DOHH2 (cell line): Measurements from ENCODE around the gene BATF3.
"Not testable (repeated sequence)": the region's sequence is repeated elsewhere in the genome, so short reads cannot be mapped to it uniquely, and the experiment has no call there.

Experiments used
- H3F3A ChIP-seq: fragments of 200-600 bp; sonication (generic), shearing (Covaris generic); 2 replicates; pipeline ENCODE4 v1.6.0; 2016; ENCODE audit warnings: antibody characterized with exemption, mild to moderate bottlenecking; ENCODE audit not compliant: control insufficient read depth, insufficient read depth
- H3K27ac ChIP-seq: fragments of 200-600 bp; sonication (generic); 2 replicates; pipeline ENCODE4 v1.5.1; 2014; ENCODE audit warnings: low read depth, mild to moderate bottlenecking, low read length, moderate library complexity
- H3K27me3 ChIP-seq: fragments of 200-600 bp; sonication (generic); 2 replicates; pipeline ENCODE4 v1.6.1; 2014; ENCODE audit warnings: mild to moderate bottlenecking, low read length, mixed read lengths; ENCODE audit not compliant: control insufficient read depth
- H3K36me3 ChIP-seq: fragments of 200-600 bp; sonication (generic); 2 replicates; pipeline ENCODE4 v1.6.1; 2014; ENCODE audit warnings: mild to moderate bottlenecking, low read length, moderate library complexity, mixed read lengths; ENCODE audit not compliant: control insufficient read depth
- H3K4me1 ChIP-seq: fragments of 200-600 bp; sonication (generic); 2 replicates; pipeline ENCODE4 v1.6.1; 2014; ENCODE audit warnings: mild to moderate bottlenecking, low read length, mixed read lengths; ENCODE audit not compliant: control insufficient read depth
- H3K4me2 ChIP-seq: fragments of 200-600 bp; sonication (generic); 2 replicates; pipeline ENCODE4 v1.6.0; 2014; ENCODE audit warnings: mild to moderate bottlenecking, low read length, moderate library complexity
- H3K4me3 ChIP-seq: fragments of 200-600 bp; sonication (generic); 2 replicates; pipeline ENCODE4 v1.5.1; 2014; ENCODE audit warnings: mild to moderate bottlenecking, low read length, mixed read lengths
- H3K79me2 ChIP-seq: fragments of 200-600 bp; sonication (generic); 2 replicates; pipeline ENCODE4 v1.6.1; 2014; ENCODE audit warnings: mild to moderate bottlenecking, low read length, mixed read lengths; ENCODE audit not compliant: control insufficient read depth
- H3K9me2 ChIP-seq: fragments of 200-600 bp; sonication (generic); replicated peaks from 2 replicates; pipeline ENCODE4 v1.6.1; 2014; ENCODE audit warnings: mild to moderate bottlenecking, low read length, mixed read lengths; ENCODE audit not compliant: control insufficient read depth
- H3K9me3 ChIP-seq: fragments of 200-600 bp; sonication (generic); 2 replicates; pipeline ENCODE4 v1.6.1; 2014; ENCODE audit warnings: antibody characterized with exemption, low read length, mixed read lengths; ENCODE audit not compliant: control insufficient read depth, insufficient read depth
- H4K20me1 ChIP-seq: fragments of 200-600 bp; sonication (generic); 2 replicates; pipeline ENCODE4 v1.6.0; 2014; ENCODE audit warnings: low read depth, mild to moderate bottlenecking, antibody characterized with exemption, low read length, moderate library complexity; ENCODE audit not compliant: control insufficient read depth, insufficient read depth
- EZH2phosphoT487 ChIP-seq: fragments of 200-600 bp; sonication (generic); IDR thresholded peaks from 2 replicates; pipeline ENCODE4 v1.6.1; 2017; ENCODE audit warnings: borderline replicate concordance, mild to moderate bottlenecking, antibody characterized with exemption, low read length, moderate library complexity, mixed read lengths
- TF ChIP-seq, protein P1 (sequence below): fragments of 200-600 bp; sonication (generic); IDR thresholded peaks from one replicate; pipeline ENCODE4 v1.5.1; 2014; ENCODE audit warnings: antibody characterized with exemption, mild to moderate bottlenecking, low read depth, low read length; ENCODE audit not compliant: poor library complexity, severe bottlenecking

The BATF3 gene

DNA sequence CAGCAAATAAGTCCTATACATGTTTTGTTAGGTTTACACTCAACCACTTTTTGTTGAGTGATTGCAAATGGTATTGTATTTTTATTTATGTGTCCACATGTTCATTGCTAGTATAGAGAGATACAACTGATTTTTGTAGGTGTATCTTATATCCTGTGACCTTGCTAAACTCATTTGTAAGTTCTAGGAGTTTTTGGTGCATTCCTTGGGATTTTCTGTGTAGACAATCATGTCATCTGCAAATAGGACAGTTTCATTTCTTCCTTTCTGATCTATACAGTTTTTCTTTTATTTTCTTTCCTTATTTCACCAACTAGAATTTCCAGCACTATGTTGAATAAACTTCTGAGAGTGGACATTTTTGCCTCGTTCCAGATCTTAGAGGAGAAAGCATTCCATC is 16.5 kb upstream of the BATF3 start:
- H3K79me2 ChIP-seq = no peaks in the 10 kb centered on the region
- H3K4me3 ChIP-seq = no peak overlapping the region
- no peak overlapping the region for H3K4me2 ChIP-seq
- H4K20me1 ChIP-seq = no peaks in the 10 kb centered on the region
- H3K36me3 ChIP-seq = no peaks in the 10 kb centered on the region
- H3K9me3 ChIP-seq = no peaks in the 10 kb centered on the region
- H3K27me3 ChIP-seq = peaks cover 47% of the 10 kb centered on the region
- H3K27ac ChIP-seq = no peak overlapping the region
- H3K9me2 ChIP-seq = no peaks in the 10 kb centered on the region
- H3K4me1 ChIP-seq = no peaks in the 10 kb centered on the region
- H3F3A ChIP-seq = no peaks in the 10 kb centered on the region
- TF ChIP-seq, protein P1, sequence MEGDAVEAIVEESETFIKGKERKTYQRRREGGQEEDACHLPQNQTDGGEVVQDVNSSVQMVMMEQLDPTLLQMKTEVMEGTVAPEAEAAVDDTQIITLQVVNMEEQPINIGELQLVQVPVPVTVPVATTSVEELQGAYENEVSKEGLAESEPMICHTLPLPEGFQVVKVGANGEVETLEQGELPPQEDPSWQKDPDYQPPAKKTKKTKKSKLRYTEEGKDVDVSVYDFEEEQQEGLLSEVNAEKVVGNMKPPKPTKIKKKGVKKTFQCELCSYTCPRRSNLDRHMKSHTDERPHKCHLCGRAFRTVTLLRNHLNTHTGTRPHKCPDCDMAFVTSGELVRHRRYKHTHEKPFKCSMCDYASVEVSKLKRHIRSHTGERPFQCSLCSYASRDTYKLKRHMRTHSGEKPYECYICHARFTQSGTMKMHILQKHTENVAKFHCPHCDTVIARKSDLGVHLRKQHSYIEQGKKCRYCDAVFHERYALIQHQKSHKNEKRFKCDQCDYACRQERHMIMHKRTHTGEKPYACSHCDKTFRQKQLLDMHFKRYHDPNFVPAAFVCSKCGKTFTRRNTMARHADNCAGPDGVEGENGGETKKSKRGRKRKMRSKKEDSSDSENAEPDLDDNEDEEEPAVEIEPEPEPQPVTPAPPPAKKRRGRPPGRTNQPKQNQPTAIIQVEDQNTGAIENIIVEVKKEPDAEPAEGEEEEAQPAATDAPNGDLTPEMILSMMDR = no peak
- no peak for TF ChIP-seq EZH2phosphoT487

GRCh38 chr1:212713465-212714136 is 14.0 kb upstream of the BATF3 start:
- Histone ChIP-seq H3K36me3 (no peaks in the 10 kb centered on the region), H3K9me2 (no peaks in the 10 kb centered on the region), H3K9me3 (no peaks in the 10 kb centered on the region), H4K20me1 (no peaks in the 10 kb centered on the region), H3K4me1 (no peaks in the 10 kb centered on the region), H3K4me3 (no peak overlapping the region), H3K27me3 (peaks cover 51% of the 10 kb centered on the region), H3K79me2 (no peaks in the 10 kb centered on the region), H3F3A (no peaks in the 10 kb centered on the region), H3K4me2 (no peak overlapping the region), H3K27ac (no peak overlapping the region)
- TF ChIP-seq, protein P1 = no peak
- no peak for TF ChIP-seq EZH2phosphoT487

DNA sequence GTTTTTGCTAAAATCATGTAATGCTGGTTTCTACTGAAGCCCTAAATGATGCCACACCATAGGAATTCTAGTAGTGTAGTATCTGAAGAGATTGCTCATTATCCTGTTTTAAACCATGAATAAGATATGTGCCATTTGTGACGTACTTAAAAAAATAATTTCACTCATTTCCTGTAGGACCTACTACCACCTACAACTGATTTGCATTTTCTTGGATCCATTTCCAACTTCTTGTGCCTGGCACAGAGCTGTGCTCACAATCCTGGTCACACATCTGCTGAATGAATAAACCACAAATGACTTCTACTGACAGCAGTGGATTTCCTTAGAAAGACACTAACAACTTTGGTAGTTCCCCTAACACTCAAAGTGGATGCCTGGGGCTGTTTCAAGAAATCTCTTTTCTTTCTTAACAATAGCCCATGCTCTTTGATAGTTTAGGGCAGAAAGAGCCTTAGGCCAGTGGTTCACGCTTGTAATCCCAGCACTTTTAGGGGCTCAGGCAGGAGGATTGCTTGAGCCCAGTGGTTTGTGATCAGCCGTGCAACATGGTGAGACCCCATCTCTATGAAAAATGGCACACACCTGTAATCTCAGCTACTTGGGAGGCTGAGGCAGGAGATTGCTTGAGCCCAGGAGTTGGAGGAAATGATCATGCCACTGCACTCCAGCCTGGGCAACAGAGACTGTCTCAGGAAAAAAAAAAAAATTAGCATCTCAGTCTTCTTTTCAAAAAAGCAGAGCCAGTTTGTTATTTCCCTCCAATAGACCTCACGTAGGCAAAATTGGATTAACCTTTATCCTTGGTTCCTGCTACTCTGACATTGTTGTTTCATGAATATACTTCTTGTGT is 13.0 kb upstream of the BATF3 start:
- H3K9me3 ChIP-seq = no peaks in the 10 kb centered on the region
- H3K36me3 ChIP-seq = no peaks in the 10 kb centered on the region
- peaks cover 43% of the 10 kb centered on the region for H3K27me3 ChIP-seq
- no peak overlapping the region for H3K4me3 ChIP-seq
- H3K79me2 ChIP-seq = no peaks in the 10 kb centered on the region
- no peaks in the 10 kb centered on the region for H3K4me1 ChIP-seq
- no peaks in the 10 kb centered on the region for H4K20me1 ChIP-seq
- no peaks in the 10 kb centered on the region for H3K9me2 ChIP-seq
- no peak for TF ChIP-seq EZH2phosphoT487
- TF ChIP-seq, protein P1 = no peak
- no peak overlapping the region for H3K4me2 ChIP-seq
- H3F3A ChIP-seq = no peaks in the 10 kb centered on the region
- no peak overlapping the region for H3K27ac ChIP-seq

DNA sequence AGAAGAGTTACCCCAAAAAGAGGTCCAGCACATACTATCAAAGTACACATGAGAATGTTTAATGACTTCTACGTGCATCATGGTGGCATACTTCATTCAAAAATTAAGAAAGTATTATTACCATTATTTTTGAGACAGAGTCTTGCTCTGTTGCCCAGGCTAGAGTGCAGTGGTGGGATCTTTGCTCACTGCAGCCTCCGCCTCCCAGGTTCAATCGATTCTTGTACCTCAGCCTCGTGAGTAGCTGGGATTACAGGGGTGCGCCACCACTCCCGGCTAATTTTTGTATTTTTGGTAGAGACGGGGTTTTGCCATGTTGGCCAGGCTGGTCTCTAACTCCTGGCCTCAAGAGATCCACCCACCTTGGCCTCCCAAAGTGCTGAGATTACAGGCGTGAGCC is 12.3 kb upstream of the BATF3 start:
- not testable (repeated sequence) for H3K4me2 ChIP-seq, H3K79me2 ChIP-seq, H3F3A ChIP-seq, H3K4me3 ChIP-seq, H3K9me2 ChIP-seq, H4K20me1 ChIP-seq, H3K27ac ChIP-seq, H3K9me3 ChIP-seq, H3K4me1 ChIP-seq, H3K36me3 ChIP-seq
- peaks cover 38% of the 10 kb centered on the region for H3K27me3 ChIP-seq
